ENCODE data around the gene SRP72.

DNA sequence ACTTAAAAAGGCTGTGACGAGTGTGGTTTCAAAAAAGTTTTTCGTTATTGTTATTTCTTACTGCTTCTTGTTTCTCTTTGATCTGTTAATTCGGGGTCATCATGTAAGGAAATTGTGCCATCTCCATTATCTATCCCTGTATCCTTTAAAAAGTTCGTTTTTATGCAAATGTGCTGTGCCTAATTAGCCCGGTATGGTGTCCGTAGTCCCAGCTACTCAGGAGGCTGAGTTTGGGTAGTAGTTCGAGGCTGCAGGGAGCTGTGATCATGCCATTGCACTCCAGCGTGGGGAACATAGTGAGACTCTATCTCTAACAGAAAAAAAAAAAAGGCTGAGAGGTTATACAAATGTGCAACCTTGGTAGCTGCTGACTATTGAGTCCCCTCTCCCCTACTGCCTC, 83.2 kb downstream of the SRP72 start:
- TF ChIP-seq, protein P1, sequence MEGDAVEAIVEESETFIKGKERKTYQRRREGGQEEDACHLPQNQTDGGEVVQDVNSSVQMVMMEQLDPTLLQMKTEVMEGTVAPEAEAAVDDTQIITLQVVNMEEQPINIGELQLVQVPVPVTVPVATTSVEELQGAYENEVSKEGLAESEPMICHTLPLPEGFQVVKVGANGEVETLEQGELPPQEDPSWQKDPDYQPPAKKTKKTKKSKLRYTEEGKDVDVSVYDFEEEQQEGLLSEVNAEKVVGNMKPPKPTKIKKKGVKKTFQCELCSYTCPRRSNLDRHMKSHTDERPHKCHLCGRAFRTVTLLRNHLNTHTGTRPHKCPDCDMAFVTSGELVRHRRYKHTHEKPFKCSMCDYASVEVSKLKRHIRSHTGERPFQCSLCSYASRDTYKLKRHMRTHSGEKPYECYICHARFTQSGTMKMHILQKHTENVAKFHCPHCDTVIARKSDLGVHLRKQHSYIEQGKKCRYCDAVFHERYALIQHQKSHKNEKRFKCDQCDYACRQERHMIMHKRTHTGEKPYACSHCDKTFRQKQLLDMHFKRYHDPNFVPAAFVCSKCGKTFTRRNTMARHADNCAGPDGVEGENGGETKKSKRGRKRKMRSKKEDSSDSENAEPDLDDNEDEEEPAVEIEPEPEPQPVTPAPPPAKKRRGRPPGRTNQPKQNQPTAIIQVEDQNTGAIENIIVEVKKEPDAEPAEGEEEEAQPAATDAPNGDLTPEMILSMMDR (IDR thresholded peaks at IDR 0.05), result no peak
- no peak for TF ChIP-seq EZH2 (IDR thresholded peaks at IDR 0.05; ENCODE audit: borderline replicate concordance, insufficient read depth, low read depth, low read length, poor library complexity, severe bottlenecking)
